HK-2 (cell line): ENCODE data around the gene CDC42BPG.
A peak's percentile ranks its signal among the peaks of the same experiment; 100 is the strongest.

Experiments
- DNase-seq: peaks from one replicate; pipeline ENCODE4 v3.0.0-alpha.2; 2018; ENCODE audit not compliant: unreplicated experiment

The CDC42BPG gene

GRCh38 chr11:64864473-64865285, 20.2 kb upstream of the CDC42BPG start:
- no peak for DNase-seq

- DNase-seq = no peak
Observed at GRCh38 chr11:64864135-64864472, 19.7 kb upstream of the CDC42BPG start.

GRCh38 chr11:64863391-64864060, 19.1 kb upstream of the CDC42BPG start:
- no peak for DNase-seq

GRCh38 chr11:64862987-64863390, 18.5 kb upstream of the CDC42BPG start:
- DNase-seq = no peak

GRCh38 chr11:64861227-64861975, 16.9 kb upstream of the CDC42BPG start:
- no peak for DNase-seq

- DNase-seq = no peak
Observed at GRCh38 chr11:64859542-64860414, 15.3 kb upstream of the CDC42BPG start.

- DNase-seq = no peak
Observed at GRCh38 chr11:64858467-64859263, 14.2 kb upstream of the CDC42BPG start.

- no peak for DNase-seq
Observed at GRCh38 chr11:64857485-64857884, 13.0 kb upstream of the CDC42BPG start.

GRCh38 chr11:64856382-64857227, 12.2 kb upstream of the CDC42BPG start:
- peak; percentile 86 for DNase-seq

GRCh38 chr11:64855596-64856304, 11.3 kb upstream of the CDC42BPG start:
- no peak for DNase-seq

- peak; percentile 89 for DNase-seq
Observed at GRCh38 chr11:64854534-64855502, 10.4 kb upstream of the CDC42BPG start.

GRCh38 chr11:64854157-64854533, 9.7 kb upstream of the CDC42BPG start:
- no peak for DNase-seq

- no peak for DNase-seq
Observed at GRCh38 chr11:64853709-64854108, 9.3 kb upstream of the CDC42BPG start.

GRCh38 chr11:64852804-64853509, 8.5 kb upstream of the CDC42BPG start:
- DNase-seq = no peak

GRCh38 chr11:64851831-64852351, 7.4 kb upstream of the CDC42BPG start:
- DNase-seq = no peak

GRCh38 chr11:64850979-64851567, 6.6 kb upstream of the CDC42BPG start:
- DNase-seq = no peak
